Measurements from ENCODE around the gene SCTR. TPM values are rescaled to one million over a fixed set of nuclear protein-coding genes. Genes with fewer than 3 reads are reported as not detected.

SCTR gene
- total and polyA plus RNA-seq, 2 of the 13 experiments (the other 11 are each of a cell fraction or from before 2014, with no cell fraction given): not detected

DNA sequence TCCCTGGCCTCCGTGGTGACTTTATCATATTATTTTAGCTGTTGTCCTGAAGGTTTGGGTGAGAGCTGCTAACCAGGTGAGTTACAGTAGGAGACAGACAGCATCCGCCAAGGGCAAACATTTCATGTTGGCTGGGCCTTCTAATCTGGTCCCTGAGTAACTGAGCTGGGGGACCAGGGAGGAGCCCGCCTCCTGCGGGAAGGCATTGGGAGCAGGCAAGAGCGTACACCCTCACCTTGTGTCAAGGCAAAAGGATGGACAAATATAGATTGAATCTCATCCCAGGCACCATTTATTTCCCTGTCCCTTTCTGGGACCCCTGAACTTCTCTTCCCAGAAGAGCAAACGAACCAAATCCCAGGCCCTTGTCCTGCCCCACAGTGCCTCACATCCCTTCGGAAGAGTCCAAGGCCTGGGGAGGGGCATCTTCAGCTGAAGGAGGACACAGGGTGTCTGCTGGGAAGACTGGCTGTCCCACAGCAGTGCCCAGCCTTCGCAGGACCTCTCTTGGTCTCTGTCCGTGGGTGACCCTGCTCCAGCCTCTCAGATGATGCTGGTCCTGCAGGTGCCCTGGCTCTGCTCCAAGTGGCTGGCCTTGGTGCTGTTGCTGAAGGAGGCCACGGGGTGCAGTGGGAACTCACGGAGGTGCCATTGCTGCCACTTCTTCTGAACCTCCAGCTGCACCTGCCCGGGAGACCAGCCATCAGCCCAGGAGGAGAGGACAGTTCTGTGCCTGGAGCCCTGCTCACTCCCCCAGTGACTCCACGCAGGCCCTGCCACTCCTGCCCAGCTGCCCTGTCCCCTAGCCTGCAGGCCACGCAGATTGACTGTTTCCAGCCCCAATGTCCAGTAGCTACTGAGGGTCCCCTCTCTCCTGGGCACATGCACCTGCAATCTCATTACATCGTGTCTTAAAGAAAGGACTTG is 84.4 kb downstream of the SCTR start (continued):
- TF ChIP-seq ZFP1 (CRISPR knock-in tag; IDR thresholded peaks at IDR 0.05): no peak
- no peak for TF ChIP-seq ZNF530 (CRISPR knock-in tag; IDR thresholded peaks at IDR 0.05; ENCODE audit: low read depth)
- no peak for TF ChIP-seq HNF4G (IDR thresholded peaks at IDR 0.05; ENCODE audit: borderline replicate concordance, low read depth, low read length)
- no peak for TF ChIP-seq HNF4G (CRISPR knock-in tag; IDR thresholded peaks at IDR 0.05; ENCODE audit: borderline replicate concordance, low read depth)
- TF ChIP-seq, protein P1, sequence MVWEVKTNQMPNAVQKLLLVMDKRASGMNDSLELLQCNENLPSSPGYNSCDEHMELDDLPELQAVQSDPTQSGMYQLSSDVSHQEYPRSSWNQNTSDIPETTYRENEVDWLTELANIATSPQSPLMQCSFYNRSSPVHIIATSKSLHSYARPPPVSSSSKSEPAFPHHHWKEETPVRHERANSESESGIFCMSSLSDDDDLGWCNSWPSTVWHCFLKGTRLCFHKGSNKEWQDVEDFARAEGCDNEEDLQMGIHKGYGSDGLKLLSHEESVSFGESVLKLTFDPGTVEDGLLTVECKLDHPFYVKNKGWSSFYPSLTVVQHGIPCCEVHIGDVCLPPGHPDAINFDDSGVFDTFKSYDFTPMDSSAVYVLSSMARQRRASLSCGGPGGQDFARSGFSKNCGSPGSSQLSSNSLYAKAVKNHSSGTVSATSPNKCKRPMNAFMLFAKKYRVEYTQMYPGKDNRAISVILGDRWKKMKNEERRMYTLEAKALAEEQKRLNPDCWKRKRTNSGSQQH (CRISPR knock-in tag; IDR thresholded peaks at IDR 0.05; ENCODE audit: low read depth): no peak
- TF ChIP-seq SAP130 (CRISPR knock-in tag; IDR thresholded peaks at IDR 0.05; ENCODE audit: low read depth): no peak
- TF ChIP-seq ZNF83 (CRISPR knock-in tag; IDR thresholded peaks at IDR 0.05; ENCODE audit: borderline replicate concordance): peak; percentile 54; the same call in 1 of the 2 replicates
- no peak for TF ChIP-seq SMARCE1 (IDR thresholded peaks at IDR 0.05; ENCODE audit: borderline replicate concordance)
- 0 out of 2 replicates have a peak, but pooled peaks have one; percentile 15 for TF ChIP-seq KDM2A (CRISPR knock-in tag; IDR thresholded peaks at IDR 0.05; ENCODE audit: borderline replicate concordance, low read depth)
- TF ChIP-seq ZNF253 (CRISPR knock-in tag; IDR thresholded peaks at IDR 0.05; ENCODE audit: borderline replicate concordance): no peak
- TF ChIP-seq TEAD2 (CRISPR knock-in tag; IDR thresholded peaks at IDR 0.05): no peak
- no peak for TF ChIP-seq ZNF737 (CRISPR knock-in tag; IDR thresholded peaks at IDR 0.05; ENCODE audit: borderline replicate concordance)
- no peak for TF ChIP-seq KMT2B (CRISPR knock-in tag; IDR thresholded peaks at IDR 0.05)
- no peak for TF ChIP-seq ZFP36L1 (CRISPR knock-in tag; IDR thresholded peaks at IDR 0.05)
- no peak for TF ChIP-seq ZMYM2 (CRISPR knock-in tag; IDR thresholded peaks at IDR 0.05)
- no peak for TF ChIP-seq ZNF556 (CRISPR knock-in tag; IDR thresholded peaks at IDR 0.05; ENCODE audit: borderline replicate concordance)
- TF ChIP-seq FOXA3 (CRISPR knock-in tag; IDR thresholded peaks at IDR 0.05): no peak
- TF ChIP-seq, protein P2, sequence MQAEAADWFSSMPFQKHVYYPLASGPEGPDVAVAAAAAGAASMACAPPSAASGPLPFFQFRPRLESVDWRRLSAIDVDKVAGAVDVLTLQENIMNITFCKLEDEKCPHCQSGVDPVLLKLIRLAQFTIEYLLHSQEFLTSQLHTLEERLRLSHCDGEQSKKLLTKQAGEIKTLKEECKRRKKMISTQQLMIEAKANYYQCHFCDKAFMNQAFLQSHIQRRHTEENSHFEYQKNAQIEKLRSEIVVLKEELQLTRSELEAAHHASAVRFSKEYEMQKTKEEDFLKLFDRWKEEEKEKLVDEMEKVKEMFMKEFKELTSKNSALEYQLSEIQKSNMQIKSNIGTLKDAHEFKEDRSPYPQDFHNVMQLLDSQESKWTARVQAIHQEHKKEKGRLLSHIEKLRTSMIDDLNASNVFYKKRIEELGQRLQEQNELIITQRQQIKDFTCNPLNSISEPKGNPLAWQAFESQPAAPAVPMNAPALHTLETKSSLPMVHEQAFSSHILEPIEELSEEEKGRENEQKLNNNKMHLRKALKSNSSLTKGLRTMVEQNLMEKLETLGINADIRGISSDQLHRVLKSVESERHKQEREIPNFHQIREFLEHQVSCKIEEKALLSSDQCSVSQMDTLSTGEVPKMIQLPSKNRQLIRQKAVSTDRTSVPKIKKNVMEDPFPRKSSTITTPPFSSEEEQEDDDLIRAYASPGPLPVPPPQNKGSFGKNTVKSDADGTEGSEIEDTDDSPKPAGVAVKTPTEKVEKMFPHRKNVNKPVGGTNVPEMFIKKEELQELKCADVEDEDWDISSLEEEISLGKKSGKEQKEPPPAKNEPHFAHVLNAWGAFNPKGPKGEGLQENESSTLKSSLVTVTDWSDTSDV (CRISPR knock-in tag; IDR thresholded peaks at IDR 0.05): peak; percentile 59; the same call in 1 of the 2 replicates
- no peak for TF ChIP-seq SIX4 (CRISPR knock-in tag; IDR thresholded peaks at IDR 0.05)
- TF ChIP-seq, protein P3, sequence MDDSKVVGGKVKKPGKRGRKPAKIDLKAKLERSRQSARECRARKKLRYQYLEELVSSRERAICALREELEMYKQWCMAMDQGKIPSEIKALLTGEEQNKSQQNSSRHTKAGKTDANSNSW (CRISPR knock-in tag; IDR thresholded peaks at IDR 0.05; ENCODE audit: borderline replicate concordance): no peak
- TF ChIP-seq ZNF562 (CRISPR knock-in tag; IDR thresholded peaks at IDR 0.05; ENCODE audit: borderline replicate concordance): no peak
- TF ChIP-seq, protein P4, sequence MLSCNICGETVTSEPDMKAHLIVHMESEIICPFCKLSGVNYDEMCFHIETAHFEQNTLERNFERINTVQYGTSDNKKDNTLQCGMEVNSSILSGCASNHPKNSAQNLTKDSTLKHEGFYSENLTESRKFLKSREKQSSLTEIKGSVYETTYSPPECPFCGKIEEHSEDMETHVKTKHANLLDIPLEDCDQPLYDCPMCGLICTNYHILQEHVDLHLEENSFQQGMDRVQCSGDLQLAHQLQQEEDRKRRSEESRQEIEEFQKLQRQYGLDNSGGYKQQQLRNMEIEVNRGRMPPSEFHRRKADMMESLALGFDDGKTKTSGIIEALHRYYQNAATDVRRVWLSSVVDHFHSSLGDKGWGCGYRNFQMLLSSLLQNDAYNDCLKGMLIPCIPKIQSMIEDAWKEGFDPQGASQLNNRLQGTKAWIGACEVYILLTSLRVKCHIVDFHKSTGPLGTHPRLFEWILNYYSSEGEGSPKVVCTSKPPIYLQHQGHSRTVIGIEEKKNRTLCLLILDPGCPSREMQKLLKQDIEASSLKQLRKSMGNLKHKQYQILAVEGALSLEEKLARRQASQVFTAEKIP (CRISPR knock-in tag; IDR thresholded peaks at IDR 0.05; ENCODE audit: borderline replicate concordance): no peak
- TF ChIP-seq ZNF605 (CRISPR knock-in tag; IDR thresholded peaks at IDR 0.05): no peak
- 0 out of 2 replicates have a peak, but pooled peaks have one; percentile 56 for TF ChIP-seq ZNF225 (CRISPR knock-in tag; IDR thresholded peaks at IDR 0.05)
